Mesenchymal stem cell (in vitro differentiated cells and primary cell): ENCODE results near the gene E2F4.
A peak's percentile ranks its signal among the peaks of the same experiment; 100 is the strongest.

Experiments
- DNase-seq: peaks from one replicate; pipeline ENCODE4 v3.0.0-alpha.2; 2013
- H2AFZ ChIP-seq: one replicate; pipeline ENCODE4 v1.6.1; 2013; ENCODE audit warnings: low read depth, mild to moderate bottlenecking, control low read depth, inconsistent platforms, low read length, moderate library complexity
- H2AK5ac ChIP-seq: 2 replicates; pipeline ENCODE4 v1.6.1; 2013; ENCODE audit warnings: low read length, moderate library complexity, mild to moderate bottlenecking, inconsistent platforms; ENCODE audit not compliant: severe bottlenecking
- H2BK120ac ChIP-seq: one replicate; pipeline ENCODE4 v1.6.1; 2013; ENCODE audit warnings: low read depth, mild to moderate bottlenecking, inconsistent platforms, low read length, moderate library complexity
- H2BK12ac ChIP-seq, 2 experiments: one replicate each; pipeline ENCODE4 v1.6.1; 2013; ENCODE audit warnings: inconsistent platforms in 2 of 2, low read length in 2 of 2, mild to moderate bottlenecking in 2 of 2, moderate library complexity in 2 of 2, control low read depth in 1 of 2
- H2BK15ac ChIP-seq: one replicate; pipeline ENCODE4 v1.6.1; 2013; ENCODE audit warnings: mild to moderate bottlenecking, low read depth, inconsistent platforms; ENCODE audit not compliant: poor library complexity, severe bottlenecking
- H2BK5ac ChIP-seq: 2 replicates; pipeline ENCODE4 v1.6.1; 2013; ENCODE audit warnings: low read depth, mild to moderate bottlenecking, low read length, control low read depth, inconsistent platforms; ENCODE audit not compliant: poor library complexity, severe bottlenecking
- H3K14ac ChIP-seq, 2 experiments: one replicate each; pipeline ENCODE4 v1.6.1; 2013; ENCODE audit warnings: inconsistent platforms in 2 of 2, low read length in 2 of 2, control low read depth in 1 of 2, mild to moderate bottlenecking in 1 of 2, moderate library complexity in 1 of 2
- H3K18ac ChIP-seq, 2 experiments: one replicate each; pipeline ENCODE4 v1.6.1; 2013; ENCODE audit warnings: inconsistent platforms in 2 of 2, low read length in 2 of 2, control low read depth in 1 of 2, low read depth in 1 of 2, mild to moderate bottlenecking in 1 of 2
- H3K23ac ChIP-seq, 2 experiments: one replicate each; pipeline ENCODE4 v1.6.1; 2013; ENCODE audit warnings: inconsistent platforms in 2 of 2, low read length in 2 of 2, mild to moderate bottlenecking in 2 of 2, moderate library complexity in 2 of 2, control low read depth in 1 of 2
- H3K27ac ChIP-seq: 2 replicates; pipeline ENCODE4 v1.5.1; 2013; ENCODE audit warnings: mild to moderate bottlenecking, moderate library complexity, low read length, control low read depth, inconsistent platforms; ENCODE audit not compliant: poor library complexity, severe bottlenecking
- H3K27me3 ChIP-seq, 2 experiments: 2 replicates each; pipeline versions ENCODE4 v1.6.1 to v1.7.0; 2013; ENCODE audit warnings: low read length in 2 of 2, mild to moderate bottlenecking in 2 of 2, moderate library complexity in 2 of 2, control low read depth in 1 of 2, inconsistent platforms in 1 of 2; ENCODE audit not compliant: control insufficient read depth in 1 of 2, insufficient read depth in 1 of 2
- H3K36me3 ChIP-seq, 2 experiments: 2 replicates each; pipeline versions ENCODE4 v1.6.1 to v1.7.0; 2013; ENCODE audit warnings: low read length in 2 of 2, control low read depth in 1 of 2, inconsistent platforms in 1 of 2, low read depth in 1 of 2, mild to moderate bottlenecking in 1 of 2; ENCODE audit not compliant: insufficient read depth in 2 of 2, control insufficient read depth in 1 of 2
- H3K4ac ChIP-seq, 2 experiments: one replicate each; pipeline ENCODE4 v1.6.1; 2013; ENCODE audit warnings: inconsistent platforms in 2 of 2, low read length in 2 of 2, mild to moderate bottlenecking in 2 of 2, moderate library complexity in 2 of 2, control low read depth in 1 of 2, low read depth in 1 of 2
- H3K4me1 ChIP-seq: 2 replicates; pipeline ENCODE4 v1.6.1; 2013; ENCODE audit warnings: low read depth, low read length, control low read depth; ENCODE audit not compliant: control insufficient read depth, insufficient read depth
- H3K4me2 ChIP-seq: 2 replicates; pipeline ENCODE4 v1.6.1; 2013; ENCODE audit warnings: low read length, mild to moderate bottlenecking, inconsistent platforms; ENCODE audit not compliant: poor library complexity, severe bottlenecking
- H3K4me3 ChIP-seq, 2 experiments: 2 replicates each; pipeline versions ENCODE4 v1.5.1 to v1.7.0; 2013; ENCODE audit warnings: low read length in 2 of 2, mild to moderate bottlenecking in 2 of 2, control low read depth in 1 of 2, low read depth in 1 of 2; ENCODE audit not compliant: insufficient read depth in 1 of 2
- H3K79me1 ChIP-seq: replicated peaks from 2 replicates; pipeline ENCODE4 v1.6.1; 2013; ENCODE audit warnings: mild to moderate bottlenecking, control low read depth, low read length, inconsistent platforms; ENCODE audit not compliant: poor library complexity, severe bottlenecking
- H3K9ac ChIP-seq: 2 replicates; pipeline ENCODE4 v1.7.0; 2013; ENCODE audit warnings: mild to moderate bottlenecking, low read length, moderate library complexity
- H3K9me3 ChIP-seq: 2 replicates; pipeline ENCODE4 v1.7.0; 2013; ENCODE audit warnings: mild to moderate bottlenecking, low read length; ENCODE audit not compliant: control insufficient read depth
- H4K8ac ChIP-seq: one replicate; pipeline ENCODE4 v1.6.1; 2013; ENCODE audit warnings: inconsistent platforms, mild to moderate bottlenecking, low read length, moderate library complexity
- H4K91ac ChIP-seq: one replicate; pipeline ENCODE4 v1.6.1; 2013; ENCODE audit warnings: mild to moderate bottlenecking, low read length, inconsistent platforms
- WGBS: methylation state at CpG from one replicate; pipeline ENCODE4 v1.1.7; 2013; ENCODE audit warnings: mixed read lengths; 5-methylcytosine and 5-hydroxymethylcytosine counted together

The E2F4 gene

DNA sequence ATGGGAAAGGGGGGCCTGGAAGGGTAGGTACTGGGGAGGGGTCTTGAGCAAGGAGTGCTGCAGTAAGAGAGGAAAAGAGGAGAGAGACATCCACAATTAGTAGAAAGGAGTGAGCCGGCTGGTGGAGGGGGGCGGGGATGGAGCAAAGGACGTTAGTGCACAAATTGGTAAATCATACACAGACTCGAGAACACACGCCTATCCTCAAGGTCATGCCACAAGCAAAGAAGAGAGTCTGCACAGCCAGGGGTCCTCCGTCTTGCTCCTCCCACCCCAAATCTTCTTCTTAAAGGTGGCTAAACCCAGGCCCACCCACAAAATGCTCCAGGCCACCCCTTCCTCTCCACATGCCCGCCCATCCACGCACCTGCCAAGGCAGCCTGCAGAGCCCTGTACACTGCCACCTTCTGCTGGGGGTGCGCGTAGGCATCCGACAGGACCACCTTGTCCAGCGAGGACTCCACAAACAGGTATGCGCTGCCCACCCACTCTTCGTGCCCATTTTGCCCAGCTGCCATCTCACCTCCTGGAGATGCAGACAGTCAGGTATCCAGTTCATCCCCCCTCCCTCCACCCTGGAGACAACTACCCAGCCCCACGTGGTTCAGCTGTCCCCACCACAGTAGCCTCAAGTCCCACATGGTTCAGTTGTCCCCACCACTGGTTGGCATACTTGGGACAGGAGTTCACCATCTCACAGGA is 35.7 kb upstream of the E2F4 start:
- whole genome bisulfite sequencing: 47% methylated on average over 13 of the region's 15 CpGs
- Histone ChIP-seq H2BK15ac (no peak overlapping the region), H3K79me1 (peaks cover 12% of the 10 kb centered on the region)

DNA sequence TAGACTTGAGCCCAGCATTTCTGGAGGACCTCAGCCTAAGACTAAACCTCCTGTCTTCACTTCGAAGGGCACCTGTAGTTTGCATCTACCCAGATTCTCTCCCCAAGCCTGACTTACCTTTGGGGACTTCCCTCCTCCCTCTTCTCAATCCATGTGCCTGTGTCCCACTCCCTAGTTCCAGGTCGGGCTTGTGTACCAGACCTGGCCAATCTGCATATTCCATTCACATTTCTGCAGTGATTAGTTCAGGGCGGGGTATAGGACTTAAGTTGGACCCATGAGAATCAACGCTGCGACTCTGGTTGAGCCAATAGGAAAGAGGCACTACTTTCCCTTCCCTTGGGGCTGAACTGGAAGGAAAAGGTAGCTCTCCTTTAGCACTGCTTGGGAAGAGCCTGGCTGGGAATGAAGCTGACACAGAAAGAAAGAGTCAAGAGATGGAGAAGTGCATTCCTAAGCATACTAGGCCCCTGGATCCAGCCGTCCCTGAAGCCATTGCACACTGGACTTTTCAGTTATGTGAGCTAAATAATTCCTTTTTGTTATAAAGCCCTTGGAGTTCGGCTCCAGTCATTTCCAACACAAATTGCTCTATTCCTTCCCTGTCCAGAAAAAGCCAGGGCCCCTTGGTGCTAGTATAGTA is 34.7 kb upstream of the E2F4 start:
- Histone ChIP-seq H2BK15ac (no peak overlapping the region), H3K27ac (no peak overlapping the region), H3K4me3 (no peak overlapping the region), H3K14ac (no peak overlapping the region), H3K23ac (no peak overlapping the region), H2BK12ac (no peak overlapping the region), H2AFZ (no peak overlapping the region), H3K9ac (no peak overlapping the region), H3K4ac (no peak overlapping the region), H3K9me3 (no peaks in the 10 kb centered on the region), H4K8ac (no peak overlapping the region), H2BK120ac (no peak overlapping the region), H2AK5ac (no peak overlapping the region), H4K91ac (no peak overlapping the region), H3K36me3 (peaks cover 0 to 6% of the 10 kb centered on the region in 2 experiments), H3K27me3 (peaks cover 0 to 45% of the 10 kb centered on the region in 2 experiments), H3K18ac (no peak overlapping the region), H3K79me1 (peaks cover 12% of the 10 kb centered on the region), H2BK5ac (no peak overlapping the region), H3K4me2 (no peak overlapping the region), H3K4me1 (peaks cover 38% of the 10 kb centered on the region)
- WGBS: 73% methylated on average over 7 of the region's 7 CpGs
- no peak for DNase-seq

More for the DNA sequence above, 35.7 kb upstream of the E2F4 start:
- Histone ChIP-seq H2AK5ac (no peak overlapping the region), H3K14ac (no peak overlapping the region), H3K18ac (no peak overlapping the region), H3K4me3 (no peak overlapping the region), H3K9ac (no peak overlapping the region), H3K4ac (no peak overlapping the region), H2BK12ac (no peak overlapping the region), H2BK5ac (no peak overlapping the region), H3K9me3 (no peaks in the 10 kb centered on the region), H3K23ac (no peak overlapping the region), H3K27me3 (peaks cover 0 to 40% of the 10 kb centered on the region in 2 experiments), H3K36me3 (peaks cover 0 to 6% of the 10 kb centered on the region in 2 experiments), H2AFZ (no peak overlapping the region), H3K4me1 (peaks cover 35% of the 10 kb centered on the region), H3K4me2 (no peak overlapping the region), H4K8ac (no peak overlapping the region), H3K27ac (no peak overlapping the region), H4K91ac (no peak overlapping the region), H2BK120ac (no peak overlapping the region)
- DNase-seq: no peak

DNA sequence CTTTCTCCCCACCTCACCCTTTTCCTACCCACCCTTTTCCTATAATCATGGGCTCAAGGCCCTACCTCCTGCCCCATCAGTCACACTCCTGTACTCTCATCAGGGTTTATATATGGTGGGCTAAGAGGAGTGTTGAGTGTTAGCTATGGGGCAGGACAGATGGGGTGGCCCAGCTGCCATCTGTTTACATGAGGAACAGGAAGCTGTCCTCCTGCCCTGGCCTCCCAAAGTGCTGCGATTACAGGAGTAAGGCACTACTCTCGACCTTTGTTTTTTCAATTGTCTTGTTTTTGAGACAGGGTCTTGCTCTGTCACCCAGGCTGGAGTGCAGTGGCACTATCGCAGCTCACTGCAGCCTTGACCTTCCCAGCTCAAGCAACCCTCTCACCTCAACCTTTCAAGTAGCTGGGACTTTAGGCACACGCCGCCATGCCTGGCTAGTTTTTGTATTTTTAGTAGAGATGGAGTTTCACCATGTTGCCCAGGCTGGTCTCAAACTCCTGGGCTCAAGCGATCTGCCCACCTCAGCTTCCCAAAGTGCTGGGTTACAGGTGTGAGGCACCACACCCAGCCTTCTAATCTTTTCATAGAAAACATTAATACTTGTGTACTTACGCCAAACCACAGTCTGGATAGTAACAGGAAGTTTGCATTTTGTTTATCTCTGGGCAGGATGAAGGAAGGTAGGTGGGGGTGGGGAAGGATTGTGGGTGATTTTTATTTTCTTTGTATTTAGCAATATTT is 33.9 kb upstream of the E2F4 start:
- H2BK120ac ChIP-seq: no peak overlapping the region
- no peaks in the 10 kb centered on the region for H3K9me3 ChIP-seq
- H2AFZ ChIP-seq: no peak overlapping the region
- no peak overlapping the region for H3K23ac ChIP-seq
- H3K27ac ChIP-seq: no peak overlapping the region
- H3K4me1 ChIP-seq: peaks cover 44% of the 10 kb centered on the region
- H3K79me1 ChIP-seq: peaks cover 12% of the 10 kb centered on the region
- no peak overlapping the region for H3K4ac ChIP-seq
- no peak overlapping the region for H4K8ac ChIP-seq
- 71% methylated on average over 7 of the region's 7 CpGs for WGBS
- DNase-seq: no peak
- H4K91ac ChIP-seq: peak overlapping the region; percentile 31
- H3K14ac ChIP-seq: peak overlapping the region in 1 of 2 experiments; percentile 16
- no peak overlapping the region for H3K18ac ChIP-seq
- no peak overlapping the region for H2BK5ac ChIP-seq
- no peak overlapping the region for H2AK5ac ChIP-seq
- H3K4me3 ChIP-seq: no peak overlapping the region
- H3K9ac ChIP-seq: no peak overlapping the region
- no peak overlapping the region for H2BK15ac ChIP-seq
- peak overlapping the region in 1 of 2 experiments; percentile 25 for H2BK12ac ChIP-seq
- peaks cover 3 to 48% of the 10 kb centered on the region in 2 experiments for H3K27me3 ChIP-seq
- H3K4me2 ChIP-seq: no peak overlapping the region
- peaks cover 0 to 6% of the 10 kb centered on the region in 2 experiments for H3K36me3 ChIP-seq
